Eye (tissue), 1 donor: ENCODE measurements around the gene CDH5.

Source experiments
- DNase-seq: peaks from one replicate; pipeline ENCODE4 v3.0.0-alpha.2; 2015

CDH5 gene

GRCh38 chr16:66354034-66354909 is 12.2 kb upstream of the CDH5 start:
- no peak for DNase-seq

- DNase-seq = no peak
Measured at GRCh38 chr16:66355526-66355925, 11.0 kb upstream of the CDH5 start.

- DNase-seq = peak; percentile 93
Measured at GRCh38 chr16:66357523-66357928, 9.0 kb upstream of the CDH5 start.

- no peak for DNase-seq
Measured at GRCh38 chr16:66358231-66358630, 8.3 kb upstream of the CDH5 start.

- DNase-seq = no peak
Measured at GRCh38 chr16:66359012-66359411, 7.5 kb upstream of the CDH5 start.

- no peak for DNase-seq
Measured at GRCh38 chr16:66359811-66360608, 6.5 kb upstream of the CDH5 start.

- no peak for DNase-seq
Measured at GRCh38 chr16:66360624-66361324, 5.7 kb upstream of the CDH5 start.

- no peak for DNase-seq
Measured at GRCh38 chr16:66361604-66362135, 4.8 kb upstream of the CDH5 start.

GRCh38 chr16:66363211-66363777 is 3.2 kb upstream of the CDH5 start:
- no peak for DNase-seq

- peak; percentile 81 for DNase-seq
Measured at GRCh38 chr16:66364117-66364958, 2.2 kb upstream of the CDH5 start.

- DNase-seq = no peak
Measured at GRCh38 chr16:66364959-66365306, 1.6 kb upstream of the CDH5 start.

- DNase-seq = no peak
Measured at GRCh38 chr16:66365651-66366050, 840 bp upstream of the CDH5 start.

- no peak for DNase-seq
Measured at GRCh38 chr16:66367968-66368891, 1.7 kb downstream of the CDH5 start.

GRCh38 chr16:66369055-66369592 is 2.6 kb downstream of the CDH5 start:
- DNase-seq = no peak

- DNase-seq = no peak
Measured at GRCh38 chr16:66370786-66371684, 4.5 kb downstream of the CDH5 start.

GRCh38 chr16:66372078-66372897 is 5.8 kb downstream of the CDH5 start:
- DNase-seq = no peak

- no peak for DNase-seq
Measured at GRCh38 chr16:66372898-66373155, 6.3 kb downstream of the CDH5 start.

- no peak for DNase-seq
Measured at GRCh38 chr16:66373667-66374066, 7.2 kb downstream of the CDH5 start.

GRCh38 chr16:66374176-66374575 is 7.7 kb downstream of the CDH5 start:
- DNase-seq = no peak
